ENCODE results near the gene SSPN. TPM values are rescaled to one million over a fixed set of nuclear protein-coding genes. Genes with fewer than 3 reads are reported as not detected.

The SSPN gene
- total RNA-seq = 10 to 100 TPM; 52.4 to 61.1 TPM

DNA sequence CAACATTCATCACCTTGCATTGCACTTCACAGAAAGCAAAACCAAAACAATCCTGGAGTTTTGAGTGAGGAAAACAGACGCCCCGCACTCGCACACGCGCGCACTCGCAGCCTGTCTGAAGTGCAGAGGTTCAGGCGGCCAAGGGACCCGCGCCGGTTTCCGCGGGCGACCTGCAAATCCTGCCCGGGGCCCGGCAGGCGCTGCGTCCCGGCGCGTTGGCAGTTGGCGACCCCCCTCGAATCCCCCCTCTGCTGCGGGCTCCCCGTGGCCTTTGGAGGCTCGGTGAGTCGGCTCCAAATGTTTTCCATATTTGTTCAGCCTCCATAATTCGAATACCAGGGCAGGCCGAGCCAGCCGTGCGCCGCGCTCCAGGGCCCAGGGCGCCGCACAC is at the start of gene SSPN:
TSS of gene SSPN (plus strand) at position 324 of the 391 bp plus-strand sequence. CDS start 100 bp downstream, outside the sequence.
- Histone ChIP-seq H3K27me3 (no peaks in the 10 kb centered on the region), H3K27ac (peak within 1 kb of the TSS; percentile 89 to 92), H3K4me1 (peaks cover 0 to 35% of the 10 kb centered on the region in 2 donors), H3K9me3 (no peaks in the 10 kb centered on the region), H3K36me3 (no peaks in the 10 kb centered on the region), H3K4me3 (peak within 1 kb of the TSS; percentile 67 to 70)
- peak; percentile 73 for DNase-seq (ENCODE audit: low spot score)
- TF ChIP-seq CTCF (IDR thresholded peaks at IDR 0.05) = no peak

DNA sequence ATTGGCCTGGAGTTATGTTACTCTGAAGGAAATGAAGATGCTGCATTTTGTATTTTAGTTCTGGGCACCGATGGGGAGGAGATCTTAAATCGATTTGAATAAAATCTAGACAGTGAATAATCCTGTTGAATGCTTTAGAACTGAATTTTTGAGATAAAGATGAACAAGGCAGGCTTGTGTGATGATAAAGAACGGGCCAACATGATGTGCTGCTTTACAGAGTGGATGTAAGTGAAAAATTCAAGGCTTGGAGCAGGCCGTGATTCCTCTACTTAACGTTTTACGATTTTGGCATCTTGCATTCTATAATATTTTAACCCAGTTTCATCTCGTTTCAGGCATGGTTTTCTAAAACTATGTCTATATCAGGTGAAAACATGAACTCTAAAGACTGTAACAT is 47.1 kb upstream of the SSPN start:
- Histone ChIP-seq H3K27ac (peak overlapping the region in 1 of 2 donors; percentile 53), H3K27me3 (no peaks in the 10 kb centered on the region), H3K9me3 (no peaks in the 10 kb centered on the region), H3K36me3 (no peaks in the 10 kb centered on the region), H3K4me3 (no peak overlapping the region), H3K4me1 (peaks cover 0 to 23% of the 10 kb centered on the region in 2 donors)
- no peak for TF ChIP-seq CTCF (IDR thresholded peaks at IDR 0.05)
- no peak for DNase-seq (ENCODE audit: low spot score)

DNA sequence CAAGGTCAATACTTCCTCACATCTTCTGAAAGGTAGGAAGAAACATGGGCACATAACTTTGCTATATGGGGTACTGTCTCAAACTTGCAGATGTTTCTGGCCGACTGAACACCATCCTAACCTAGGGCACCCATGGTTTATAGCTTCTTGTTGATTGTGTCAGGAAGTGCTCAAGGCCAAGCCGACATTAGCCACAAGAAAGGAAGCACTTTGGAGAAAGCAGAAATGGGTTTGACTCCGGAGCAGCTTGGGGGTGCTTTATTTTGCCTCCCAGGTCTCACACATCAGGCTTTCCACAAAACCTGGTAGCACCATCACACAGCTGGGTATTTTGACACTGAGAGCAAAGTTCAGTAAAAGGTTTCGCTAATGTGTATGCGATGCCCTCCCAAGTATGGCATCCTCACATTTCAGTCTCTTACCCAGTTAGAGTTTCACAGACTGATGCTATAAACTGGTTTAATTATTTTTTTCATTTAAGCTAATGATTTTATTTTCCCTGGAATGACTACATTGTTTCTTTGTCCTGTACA is 45.3 kb upstream of the SSPN start:
- H3K27ac ChIP-seq = peak overlapping the region in 1 of 2 donors; percentile 44
- no peak for DNase-seq (ENCODE audit: low spot score)
- H3K4me3 ChIP-seq = no peak overlapping the region
- H3K9me3 ChIP-seq = no peaks in the 10 kb centered on the region
- no peak for TF ChIP-seq CTCF (IDR thresholded peaks at IDR 0.05)
- no peaks in the 10 kb centered on the region for H3K27me3 ChIP-seq
- no peaks in the 10 kb centered on the region for H3K36me3 ChIP-seq
- peaks cover 0 to 34% of the 10 kb centered on the region in 2 donors for H3K4me1 ChIP-seq

- H3K4me3 ChIP-seq = no peak overlapping the region
- no peaks in the 10 kb centered on the region for H3K27me3 ChIP-seq
- TF ChIP-seq CTCF (IDR thresholded peaks at IDR 0.05) = no peak
- H3K27ac ChIP-seq = peak overlapping the region in 1 of 2 donors; percentile 44
- H3K9me3 ChIP-seq = no peaks in the 10 kb centered on the region
- H3K4me1 ChIP-seq = peaks cover 0 to 34% of the 10 kb centered on the region in 2 donors
- DNase-seq (ENCODE audit: low spot score) = no peak
- no peaks in the 10 kb centered on the region for H3K36me3 ChIP-seq
Measured at GRCh38 chr12:26150736-26151450, 44.5 kb upstream of the SSPN start.

DNA sequence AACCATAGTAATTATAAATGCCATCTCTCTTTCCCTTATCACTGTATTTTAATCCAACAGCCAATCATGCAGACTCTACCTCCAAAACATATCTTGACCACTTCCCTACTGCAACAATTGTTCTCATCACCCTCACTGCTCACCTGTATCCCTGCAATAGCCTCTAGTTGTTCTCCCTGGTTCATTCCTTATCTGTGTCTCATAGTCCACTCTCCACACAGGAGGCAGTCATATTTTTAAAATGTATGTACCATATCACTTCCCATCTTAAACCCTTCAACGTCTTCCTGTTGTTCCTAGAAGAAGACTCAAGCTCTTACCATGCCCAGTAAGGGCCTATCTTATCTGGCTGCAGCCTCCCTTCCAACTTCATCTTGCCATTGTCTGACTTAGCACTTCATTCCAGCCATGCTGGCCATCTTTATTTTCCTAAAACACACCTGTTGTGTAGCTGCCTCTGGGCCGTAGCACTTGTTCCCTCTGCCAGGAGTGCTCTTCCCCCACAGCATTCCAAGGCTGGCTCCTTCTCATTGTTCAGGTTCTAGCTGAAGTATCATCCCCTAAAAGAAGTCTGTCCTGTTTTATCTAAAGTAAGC is 42.8 kb upstream of the SSPN start:
- no peak for DNase-seq (ENCODE audit: low spot score)
- H3K4me3 ChIP-seq = no peak overlapping the region
- peaks cover 0 to 34% of the 10 kb centered on the region in 2 donors for H3K4me1 ChIP-seq
- H3K9me3 ChIP-seq = no peaks in the 10 kb centered on the region
- H3K27ac ChIP-seq = peak overlapping the region; percentile 14 to 79
- no peak for TF ChIP-seq CTCF (IDR thresholded peaks at IDR 0.05)
- no peaks in the 10 kb centered on the region for H3K27me3 ChIP-seq
- no peaks in the 10 kb centered on the region for H3K36me3 ChIP-seq
